ENCODE measurements around the gene PRKG2. TPM values are rescaled to one million over a fixed set of nuclear protein-coding genes. Genes with fewer than 3 reads are reported as not detected.

The PRKG2 gene
- polyA plus RNA-seq, 1 of the 3 experiments (the other 2 are of a cell fraction) = not detected

DNA sequence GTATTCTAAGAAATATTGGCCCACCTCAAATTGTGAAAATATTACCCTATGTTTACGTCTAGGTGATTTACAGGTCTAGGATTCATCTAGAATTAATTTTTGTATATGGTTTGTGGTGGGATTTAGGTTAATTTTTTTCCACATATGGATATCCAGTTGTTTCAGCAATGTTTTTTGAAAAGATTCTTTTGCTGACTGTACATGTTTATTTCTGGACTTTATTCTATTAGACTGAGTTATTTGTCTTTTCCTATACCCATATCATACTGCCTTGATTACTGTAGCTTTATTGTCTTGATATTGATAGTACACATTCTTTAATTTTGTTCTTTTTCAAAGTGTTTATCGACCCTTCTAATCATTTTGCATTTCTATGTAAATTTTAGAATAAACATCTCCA lies 83.5 kb downstream of the PRKG2 start:
- no peak overlapping the region for H3K4me3 ChIP-seq (ENCODE audit: low read depth in 2 of 2, low read length in 1 of 2)
- H3K9ac ChIP-seq = no peak overlapping the region
- H3K27me3 ChIP-seq (ENCODE audit: insufficient read depth) = peaks cover 5% of the 10 kb centered on the region
- ChIA-PET POLR2A (no interaction called here), CTCF (no interaction called here)
- no peaks in the 10 kb centered on the region for H3K36me3 ChIP-seq (replicated peaks in 1 of 2; ENCODE audit: control insufficient read depth in 1 of 2, insufficient read depth in 2 of 2, low read length in 1 of 2)
- no peaks in the 10 kb centered on the region for H3K9me3 ChIP-seq
- no peak for DNase-seq
- H3K4me2 ChIP-seq = no peak overlapping the region
- no peak overlapping the region for H3K27ac ChIP-seq (ENCODE audit: low read depth in 2 of 2, low read length in 1 of 2)
- 5% methylated on average over 2 of the region's 2 CpGs for WGBS (ENCODE audit: low lambda C conversion rate)
- H3K9me2 ChIP-seq = no peaks in the 10 kb centered on the region; the same call in 1 of the 2 replicates
- TF ChIP-seq, protein P1, sequence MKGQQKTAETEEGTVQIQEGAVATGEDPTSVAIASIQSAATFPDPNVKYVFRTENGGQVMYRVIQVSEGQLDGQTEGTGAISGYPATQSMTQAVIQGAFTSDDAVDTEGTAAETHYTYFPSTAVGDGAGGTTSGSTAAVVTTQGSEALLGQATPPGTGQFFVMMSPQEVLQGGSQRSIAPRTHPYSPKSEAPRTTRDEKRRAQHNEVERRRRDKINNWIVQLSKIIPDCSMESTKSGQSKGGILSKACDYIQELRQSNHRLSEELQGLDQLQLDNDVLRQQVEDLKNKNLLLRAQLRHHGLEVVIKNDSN (IDR thresholded peaks at IDR 0.05; ENCODE audit: borderline replicate concordance, low read depth) = no peak
- TF ChIP-seq EZH2phosphoT487 (IDR thresholded peaks at IDR 0.05; ENCODE audit: borderline replicate concordance, low read depth) = no peak
- TF ChIP-seq, protein P2, sequence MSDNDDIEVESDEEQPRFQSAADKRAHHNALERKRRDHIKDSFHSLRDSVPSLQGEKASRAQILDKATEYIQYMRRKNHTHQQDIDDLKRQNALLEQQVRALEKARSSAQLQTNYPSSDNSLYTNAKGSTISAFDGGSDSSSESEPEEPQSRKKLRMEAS (IDR thresholded peaks at IDR 0.05; ENCODE audit: low read depth) = no peak
- no peaks in the 10 kb centered on the region for H3K79me2 ChIP-seq (ENCODE audit: insufficient read depth)
- H2AFZ ChIP-seq (ENCODE audit: low read depth) = no peak overlapping the region
- no peaks in the 10 kb centered on the region for H4K20me1 ChIP-seq (ENCODE audit: insufficient read depth)
- no peaks in the 10 kb centered on the region for H3K4me1 ChIP-seq (ENCODE audit: control insufficient read depth in 1 of 2, insufficient read depth in 2 of 2, low read depth in 1 of 2, low read length in 1 of 2)
- H3F3A ChIP-seq (replicated peaks; ENCODE audit: insufficient read depth) = no peaks in the 10 kb centered on the region

DNA sequence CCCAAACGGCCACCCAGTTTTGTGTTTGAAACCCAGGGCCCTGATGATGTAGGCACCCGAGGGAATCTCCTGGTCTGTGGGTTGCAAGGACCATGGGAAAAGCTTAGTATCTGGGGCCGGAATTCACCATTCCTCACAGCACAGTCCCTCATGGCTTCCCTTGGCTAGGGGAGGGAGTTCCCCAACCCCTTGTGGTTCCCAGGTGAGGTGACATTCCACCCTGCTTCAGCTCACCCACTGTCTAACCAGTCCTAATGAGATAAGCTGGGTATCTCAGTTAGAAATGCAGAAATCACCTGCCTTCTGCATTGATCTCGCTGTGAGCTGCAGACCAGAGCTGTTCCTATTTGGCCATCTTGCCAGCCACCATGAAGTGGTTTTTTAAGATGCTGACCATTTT lies 84.0 kb downstream of the PRKG2 start:
- peaks cover 5% of the 10 kb centered on the region for H3K27me3 ChIP-seq (ENCODE audit: insufficient read depth)
- no peaks in the 10 kb centered on the region for H3K36me3 ChIP-seq (replicated peaks in 1 of 2; ENCODE audit: control insufficient read depth in 1 of 2, insufficient read depth in 2 of 2, low read length in 1 of 2)
- no peaks in the 10 kb centered on the region; the same call in 1 of the 2 replicates for H3K9me2 ChIP-seq
- no peaks in the 10 kb centered on the region for H3K79me2 ChIP-seq (ENCODE audit: insufficient read depth)
- no peak for DNase-seq
- H3F3A ChIP-seq (replicated peaks; ENCODE audit: insufficient read depth) = no peaks in the 10 kb centered on the region
- ChIA-PET CTCF (no interaction called here), POLR2A (no interaction called here)
- no peak overlapping the region for H3K4me3 ChIP-seq (ENCODE audit: low read depth in 2 of 2, low read length in 1 of 2)
- H3K4me1 ChIP-seq (ENCODE audit: control insufficient read depth in 1 of 2, insufficient read depth in 2 of 2, low read depth in 1 of 2, low read length in 1 of 2) = no peaks in the 10 kb centered on the region
- H2AFZ ChIP-seq (ENCODE audit: low read depth) = no peak overlapping the region
- H3K9me3 ChIP-seq = no peaks in the 10 kb centered on the region
- no peak overlapping the region for H3K9ac ChIP-seq
- WGBS (ENCODE audit: low lambda C conversion rate) = 17% methylated on average over 2 of the region's 4 CpGs
- no peaks in the 10 kb centered on the region for H4K20me1 ChIP-seq (ENCODE audit: insufficient read depth)
- H3K4me2 ChIP-seq = no peak overlapping the region
- TF ChIP-seq, protein P2 (IDR thresholded peaks at IDR 0.05; ENCODE audit: low read depth) = no peak
- TF ChIP-seq MEF2A (IDR thresholded peaks at IDR 0.05; ENCODE audit: borderline replicate concordance, low read depth) (no peak), ELF1 (IDR thresholded peaks at IDR 0.05) (no peak), MXI1 (IDR thresholded peaks at IDR 0.05; ENCODE audit: low read depth, low read length) (no peak), FOXJ3 (CRISPR knock-in tag; IDR thresholded peaks at IDR 0.05) (no peak), FOXM1 (IDR thresholded peaks at IDR 0.05; ENCODE audit: low read depth) (no peak), SMC3 (IDR thresholded peaks at IDR 0.05; ENCODE audit: low read depth, low read length) (no peak), TCF12 (IDR thresholded peaks at IDR 0.05) (no peak)
- TF ChIP-seq, protein P3, sequence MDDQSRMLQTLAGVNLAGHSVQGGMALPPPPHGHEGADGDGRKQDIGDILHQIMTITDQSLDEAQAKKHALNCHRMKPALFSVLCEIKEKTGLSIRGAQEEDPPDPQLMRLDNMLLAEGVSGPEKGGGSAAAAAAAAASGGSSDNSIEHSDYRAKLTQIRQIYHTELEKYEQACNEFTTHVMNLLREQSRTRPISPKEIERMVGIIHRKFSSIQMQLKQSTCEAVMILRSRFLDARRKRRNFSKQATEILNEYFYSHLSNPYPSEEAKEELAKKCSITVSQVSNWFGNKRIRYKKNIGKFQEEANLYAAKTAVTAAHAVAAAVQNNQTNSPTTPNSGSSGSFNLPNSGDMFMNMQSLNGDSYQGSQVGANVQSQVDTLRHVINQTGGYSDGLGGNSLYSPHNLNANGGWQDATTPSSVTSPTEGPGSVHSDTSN (IDR thresholded peaks at IDR 0.05) = no peak
- no peak overlapping the region for H3K27ac ChIP-seq (ENCODE audit: low read depth in 2 of 2, low read length in 1 of 2)
